SK-N-DZ (cell line): ENCODE measurements around the gene TRRAP.

Experiments used
- DNase-seq: peaks from one replicate; pipeline ENCODE4 v3.0.0-alpha.2; 2015; ENCODE audit warnings: low spot score

The TRRAP gene

DNA sequence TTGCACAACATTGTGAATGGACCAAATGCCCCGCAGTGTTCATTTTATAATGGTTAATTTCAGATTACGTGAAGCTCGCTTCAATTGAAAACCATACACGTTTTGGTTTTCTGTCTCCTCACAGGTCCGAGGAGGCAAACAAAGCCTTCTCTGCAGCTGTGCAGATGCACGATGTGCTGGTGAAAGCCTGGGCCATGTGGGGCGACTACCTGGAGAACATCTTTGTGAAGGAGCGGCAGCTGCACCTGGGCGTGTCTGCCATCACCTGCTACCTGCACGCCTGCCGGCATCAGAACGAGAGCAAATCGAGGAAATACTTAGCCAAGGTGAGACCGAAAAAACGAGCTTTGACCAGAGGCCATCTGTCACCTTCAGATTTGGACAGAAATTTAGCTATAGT lies 110.3 kb downstream of the TRRAP start:
- DNase-seq, result no peak

DNA sequence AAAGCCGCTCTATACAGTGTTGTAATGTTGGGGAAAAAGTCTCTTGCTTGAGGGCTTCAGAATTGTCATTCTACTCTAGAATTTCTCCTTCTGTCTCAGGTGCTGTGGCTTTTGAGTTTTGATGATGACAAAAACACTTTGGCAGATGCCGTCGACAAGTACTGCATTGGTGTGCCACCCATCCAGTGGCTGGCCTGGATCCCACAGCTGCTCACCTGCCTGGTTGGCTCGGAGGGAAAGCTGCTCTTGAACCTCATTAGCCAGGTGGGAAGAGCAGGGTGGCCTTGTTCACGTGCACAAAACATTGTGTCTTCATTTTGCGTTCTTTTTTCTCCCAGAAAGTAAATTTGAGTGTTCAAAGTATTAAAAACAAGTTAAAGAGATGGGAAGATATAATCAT lies 112.0 kb downstream of the TRRAP start:
- no peak for DNase-seq

DNA sequence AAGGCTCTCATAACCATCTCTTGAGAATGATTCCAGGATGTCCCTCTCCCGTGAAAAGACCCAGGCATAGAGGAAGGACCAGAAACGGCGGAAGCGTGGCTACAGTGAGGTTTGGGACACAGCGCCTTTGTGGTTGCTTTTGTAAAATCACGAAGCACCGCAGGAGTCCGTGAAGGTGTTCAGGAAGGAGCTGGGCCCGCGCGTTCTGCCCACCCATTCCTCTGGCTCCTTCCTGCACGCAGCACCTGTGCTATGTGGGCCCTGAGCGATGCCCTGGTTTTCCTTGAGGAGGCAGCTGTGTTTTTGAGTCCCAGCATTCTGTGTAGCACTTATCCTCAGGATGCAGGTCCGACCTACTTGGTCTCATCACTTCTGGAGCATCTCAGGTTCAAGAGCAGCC lies 112.8 kb downstream of the TRRAP start:
- DNase-seq, result no peak

DNA sequence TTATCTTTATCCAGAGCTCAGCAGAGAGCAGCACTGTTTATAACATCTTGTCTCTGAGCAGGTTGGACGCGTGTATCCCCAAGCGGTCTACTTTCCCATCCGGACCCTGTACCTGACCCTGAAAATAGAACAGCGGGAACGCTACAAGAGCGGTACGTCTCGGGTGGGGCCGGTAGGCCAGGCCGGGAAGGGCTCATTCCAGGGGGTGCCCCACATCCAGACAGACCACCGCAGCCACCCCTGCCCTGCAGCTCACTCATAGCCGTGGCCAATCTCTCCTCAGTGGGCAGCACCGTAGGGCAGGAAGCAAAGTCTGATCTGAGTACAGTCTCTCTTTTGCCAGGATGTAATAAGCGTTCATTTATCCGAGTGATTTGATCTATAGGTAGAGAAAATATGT lies 113.7 kb downstream of the TRRAP start:
- DNase-seq, result no peak

DNA sequence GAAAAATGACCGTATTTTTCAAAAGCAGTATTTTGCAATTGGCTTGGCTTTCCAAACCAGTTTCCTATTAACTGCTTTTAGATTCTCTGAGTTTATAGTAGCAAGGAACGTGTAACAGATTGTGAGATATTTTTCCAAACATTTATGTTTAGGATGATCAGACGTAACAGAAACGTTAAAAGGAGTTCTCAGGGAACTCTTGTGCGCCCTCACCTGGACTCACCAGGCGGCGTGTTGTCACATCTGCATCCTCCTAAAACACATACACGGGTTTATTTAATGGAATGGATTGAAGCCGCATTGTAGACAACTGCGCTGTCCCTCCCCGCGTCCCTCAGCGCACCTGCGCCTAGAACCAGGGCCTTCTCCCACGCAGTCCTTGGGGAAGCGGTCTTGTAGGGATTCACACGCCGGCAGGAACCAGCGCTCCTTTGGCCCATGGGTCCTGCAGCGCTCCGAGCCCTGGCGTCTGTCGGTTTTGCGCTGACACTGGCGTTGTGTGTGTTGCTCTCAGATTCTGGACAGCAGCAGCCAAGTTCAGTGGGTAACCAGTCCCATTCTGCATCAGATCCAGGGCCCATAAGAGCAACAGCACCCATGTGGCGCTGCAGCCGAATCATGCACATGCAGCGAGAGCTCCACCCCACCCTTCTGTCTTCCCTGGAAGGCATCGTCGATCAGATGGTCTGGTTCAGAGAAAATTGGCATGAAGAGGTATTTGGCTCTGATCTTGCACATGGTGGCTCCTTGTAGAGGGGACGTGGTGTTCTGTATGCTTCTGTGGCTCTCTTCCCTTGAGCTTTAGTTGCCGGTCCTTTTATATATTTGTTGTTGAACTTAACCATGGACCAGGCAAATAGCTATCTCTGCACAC lies 114.9 kb downstream of the TRRAP start:
- DNase-seq, result no peak

DNA sequence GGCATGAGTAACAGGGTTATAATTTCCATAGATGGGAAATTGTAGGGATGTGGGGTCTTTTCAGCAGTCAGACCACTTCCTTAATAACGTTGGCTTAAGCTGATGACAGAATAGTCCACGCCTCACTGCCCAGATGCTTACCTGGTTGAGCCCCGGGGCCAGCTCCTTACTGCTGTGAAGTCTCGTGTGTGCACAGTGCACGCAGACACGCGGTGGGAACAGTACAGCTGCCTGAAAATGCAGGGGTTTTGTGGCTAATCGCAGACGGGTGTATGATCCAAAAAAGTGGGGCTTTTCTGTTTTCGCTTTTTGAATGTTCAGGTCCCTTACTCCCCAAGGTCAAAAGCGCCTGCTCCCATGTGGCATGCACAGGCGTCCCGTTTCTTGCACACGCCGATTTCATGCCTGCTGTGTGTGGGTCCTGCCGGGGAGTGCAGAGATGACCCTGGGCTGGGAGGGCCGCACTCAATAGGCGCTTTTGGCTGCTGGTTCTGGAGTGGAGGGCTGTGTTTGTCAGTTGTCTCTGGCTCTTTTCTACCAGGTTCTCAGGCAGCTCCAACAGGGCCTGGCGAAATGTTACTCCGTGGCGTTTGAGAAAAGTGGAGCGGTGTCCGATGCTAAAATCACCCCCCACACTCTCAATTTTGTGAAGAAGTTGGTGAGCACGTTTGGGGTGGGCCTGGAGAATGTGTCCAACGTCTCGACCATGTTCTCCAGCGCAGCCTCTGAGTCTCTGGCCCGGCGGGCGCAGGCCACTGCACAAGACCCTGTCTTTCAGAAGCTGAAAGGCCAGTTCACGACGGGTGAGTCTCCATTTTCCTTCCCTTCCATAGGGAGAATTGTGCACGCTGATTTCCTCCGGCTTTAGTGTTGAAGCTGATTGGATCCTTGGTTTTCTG lies 116.0 kb downstream of the TRRAP start:
- DNase-seq, result no peak

DNA sequence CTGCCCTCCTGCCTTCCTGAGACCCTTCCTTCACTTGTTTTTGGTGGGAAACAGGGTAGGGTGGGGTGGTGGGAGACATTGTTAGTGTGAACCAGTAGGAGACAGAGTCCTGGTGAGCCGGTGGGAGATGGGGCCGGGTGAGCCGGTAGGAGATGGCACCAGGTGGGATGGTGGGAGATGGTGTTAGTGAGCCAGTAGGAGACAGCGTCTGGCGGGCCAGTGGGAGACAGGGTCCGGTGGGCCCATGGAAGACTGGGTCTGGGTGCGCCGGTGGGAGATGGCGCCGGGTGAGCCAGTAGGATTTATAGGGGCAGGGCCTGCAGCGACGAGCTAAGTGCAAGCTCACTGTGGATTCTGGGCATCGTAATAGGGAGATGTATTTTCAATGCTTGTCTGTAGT lies 116.8 kb downstream of the TRRAP start:
- DNase-seq, result no peak

DNA sequence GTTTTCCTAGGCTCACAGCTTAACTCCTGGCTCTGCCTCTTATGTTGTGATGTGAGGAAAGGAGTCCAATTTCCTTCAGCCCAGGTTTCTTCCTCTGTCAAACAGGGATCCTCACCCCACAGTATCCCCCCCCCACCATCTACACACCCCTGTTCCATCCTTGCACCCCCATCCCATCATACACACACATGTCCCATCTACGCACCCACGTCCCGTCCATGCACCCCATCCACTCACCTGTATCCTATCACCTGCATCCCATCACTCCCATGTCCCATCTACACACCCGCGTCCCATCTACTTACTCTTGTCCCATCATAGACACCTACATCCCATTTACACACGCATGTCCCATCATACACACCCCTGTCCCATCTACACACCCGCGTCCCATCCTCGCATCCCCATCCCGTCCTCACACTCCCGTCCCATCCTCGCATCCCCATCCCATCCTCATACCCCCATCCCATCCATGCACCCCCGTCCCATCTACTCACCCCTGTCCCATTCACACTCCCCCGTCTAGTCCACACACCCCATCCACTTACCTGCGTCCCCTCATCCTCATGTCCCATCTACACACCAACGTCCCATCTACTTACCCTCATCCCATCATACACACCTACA lies 117.3 kb downstream of the TRRAP start:
- no peak for DNase-seq

DNA sequence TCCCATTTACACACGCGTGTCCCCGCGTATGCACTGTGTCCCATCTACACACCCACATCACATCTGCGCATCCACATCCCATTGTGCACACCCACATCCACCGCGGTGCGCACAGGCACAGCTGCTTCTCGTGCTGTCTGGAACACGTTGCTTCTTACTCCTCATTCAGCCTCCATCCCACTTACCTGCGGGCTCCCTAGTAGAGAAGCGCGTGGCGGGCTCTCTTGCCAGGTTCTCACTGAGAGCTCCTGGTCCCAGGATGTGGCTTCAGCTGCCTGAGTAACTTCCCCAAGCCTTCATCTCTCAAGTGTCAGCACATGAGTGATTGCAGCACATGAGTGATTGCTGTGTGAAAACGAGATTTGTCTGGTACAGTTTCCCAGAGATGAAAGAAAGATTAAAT lies 117.8 kb downstream of the TRRAP start:
- no peak for DNase-seq

DNA sequence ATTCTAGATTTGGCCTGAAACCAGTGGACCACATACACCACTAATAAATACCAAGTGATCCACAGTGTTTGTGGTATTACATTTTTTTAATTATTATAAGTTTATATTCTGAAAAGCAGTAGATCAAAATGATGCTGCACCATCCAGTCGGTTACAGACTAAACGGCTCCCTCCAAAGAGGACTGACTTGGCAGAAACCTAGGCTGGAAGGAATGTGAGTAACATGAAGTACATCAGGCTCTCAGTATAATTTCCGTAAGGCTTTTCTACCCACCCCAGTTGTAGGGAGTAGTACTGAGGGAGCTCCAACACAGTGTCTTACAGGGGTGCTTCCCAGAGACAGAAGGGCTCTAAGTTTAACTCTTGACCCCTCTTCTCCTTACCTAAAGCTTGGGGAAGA lies 119.5 kb downstream of the TRRAP start:
- DNase-seq, result no peak

DNA sequence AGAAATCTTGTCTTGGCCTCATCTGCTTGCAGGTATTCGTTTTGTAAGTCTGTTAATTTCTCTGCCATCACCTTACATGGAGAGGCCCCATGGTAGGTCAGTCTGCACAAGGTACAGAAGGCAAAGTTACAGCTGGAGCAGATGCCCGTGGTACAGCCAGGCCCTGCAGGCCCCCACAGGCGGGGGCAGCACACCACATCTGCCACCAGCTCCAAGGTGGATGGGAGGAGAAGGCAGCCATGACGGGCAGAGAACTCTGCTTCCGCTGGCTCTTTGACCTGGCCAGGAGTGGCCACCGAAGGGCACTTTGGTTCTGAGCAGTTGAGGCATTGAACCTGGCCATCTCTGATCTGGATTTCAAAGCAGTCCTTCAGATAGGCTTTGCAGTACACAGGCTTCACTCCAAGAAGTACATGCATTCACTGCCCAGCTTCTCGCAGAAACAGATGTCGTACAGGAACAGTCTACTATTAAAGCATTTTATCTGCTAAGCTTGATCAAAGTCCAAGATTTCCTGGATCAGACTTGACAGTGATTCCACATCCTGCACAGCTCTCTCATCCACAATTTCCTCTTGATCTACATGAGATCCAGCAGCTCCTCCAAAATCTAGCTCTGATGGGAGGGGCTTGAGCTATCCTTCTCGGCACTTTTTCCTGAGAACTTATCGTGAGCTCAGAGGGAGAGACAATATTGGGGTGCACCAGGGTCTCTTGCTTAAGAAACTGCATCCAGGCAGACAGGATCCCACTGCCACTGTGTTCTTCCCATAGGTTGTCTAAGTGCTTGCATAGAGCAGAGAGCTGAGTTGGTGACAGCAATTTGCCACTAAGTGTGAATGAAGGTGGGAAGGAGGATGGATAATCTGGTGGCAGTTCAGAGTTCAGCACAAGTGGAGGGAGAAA lies 120.7 kb downstream of the TRRAP start:
- no peak for DNase-seq

DNA sequence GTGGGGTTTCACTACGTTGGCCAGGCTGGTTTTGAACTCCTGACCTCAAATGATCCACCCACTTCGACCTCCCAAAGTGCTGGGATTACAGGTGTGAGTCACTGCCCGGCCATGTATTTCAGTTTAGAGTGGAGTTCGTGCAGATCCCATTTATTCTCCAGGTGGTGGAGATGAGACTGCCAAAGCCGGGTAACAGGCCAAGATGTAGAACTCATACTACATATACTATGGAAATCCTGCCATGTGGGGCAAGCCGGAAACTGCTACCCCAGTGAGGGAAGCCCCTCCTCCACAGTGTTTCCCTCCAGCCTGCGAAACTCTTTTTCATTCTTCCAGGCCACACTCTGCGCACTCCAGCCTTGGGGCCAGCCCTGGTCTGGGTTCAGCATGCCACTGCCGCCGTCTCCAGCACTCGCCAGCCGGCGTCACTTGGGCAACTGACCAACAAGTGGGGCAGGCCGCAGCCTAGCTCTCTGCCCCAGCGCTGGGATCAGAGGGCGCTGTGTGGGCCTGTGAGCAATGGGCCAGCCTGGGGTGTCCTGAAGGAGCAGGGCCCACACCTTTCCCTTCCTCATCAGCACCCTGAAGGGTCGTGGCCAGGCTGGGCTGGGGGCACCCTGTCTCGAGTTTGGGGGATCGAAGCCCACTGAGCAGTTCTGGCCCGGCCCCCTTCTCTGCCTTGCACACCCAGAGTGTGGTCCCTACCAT lies 122.0 kb downstream of the TRRAP start:
- no peak for DNase-seq

DNA sequence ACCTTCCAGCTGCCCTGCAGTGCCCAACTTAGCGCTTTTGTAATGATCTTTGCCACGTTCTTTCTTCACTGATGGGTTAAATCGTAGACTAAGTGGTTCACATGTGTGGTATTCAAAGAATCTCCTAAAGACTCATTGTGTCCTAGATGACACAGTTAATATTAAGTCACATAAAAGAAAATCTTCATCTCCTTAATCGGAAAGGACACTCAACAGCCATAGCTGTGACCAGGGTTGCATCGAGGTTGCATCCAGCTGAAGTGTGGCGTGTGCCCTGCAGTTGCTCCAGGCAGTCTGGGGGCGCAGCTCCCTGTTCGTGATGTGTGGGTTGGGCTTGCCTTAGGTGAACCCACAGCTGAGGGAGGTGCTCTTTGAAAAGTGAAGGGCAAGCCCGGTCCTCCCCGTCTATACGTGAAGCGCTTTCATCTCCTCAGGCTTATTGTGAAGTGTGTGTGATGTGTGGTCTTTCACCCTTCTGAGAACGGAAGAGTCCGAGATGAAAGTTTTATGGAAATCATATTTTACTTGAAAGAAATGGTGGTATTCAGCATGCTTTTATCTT lies 122.7 kb downstream of the TRRAP start:
- no peak for DNase-seq

DNA sequence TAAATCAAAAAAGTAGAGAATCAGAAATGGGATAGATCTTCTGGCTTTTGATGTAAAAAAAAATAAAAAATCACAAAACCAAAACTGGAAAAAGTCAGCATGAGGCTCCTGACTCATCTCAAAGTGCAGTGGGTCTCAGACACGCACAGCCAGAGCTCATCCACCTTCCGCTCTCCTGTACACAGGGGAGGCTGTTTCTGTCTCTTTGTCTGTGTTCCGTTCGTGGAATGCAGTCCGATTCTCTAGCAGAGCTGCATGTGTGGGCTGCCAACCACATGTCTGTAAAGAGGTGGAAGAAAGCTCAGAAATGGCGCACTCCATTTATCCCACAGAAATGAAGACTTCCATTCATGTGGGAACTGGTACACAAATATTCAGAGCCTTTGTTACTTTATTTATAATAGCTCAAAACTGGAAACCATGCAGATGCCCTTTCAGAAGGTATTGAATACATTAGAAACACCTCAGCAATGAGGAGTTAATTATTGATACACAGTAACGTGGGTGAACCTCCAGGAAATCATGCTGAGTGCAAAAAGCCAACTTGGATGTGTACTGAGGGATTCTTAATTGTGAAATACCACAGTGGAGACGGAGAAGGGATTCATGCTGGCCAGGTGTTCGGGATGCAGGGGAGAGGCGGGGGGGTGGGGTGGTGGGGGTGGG lies 123.3 kb downstream of the TRRAP start:
- no peak for DNase-seq

DNA sequence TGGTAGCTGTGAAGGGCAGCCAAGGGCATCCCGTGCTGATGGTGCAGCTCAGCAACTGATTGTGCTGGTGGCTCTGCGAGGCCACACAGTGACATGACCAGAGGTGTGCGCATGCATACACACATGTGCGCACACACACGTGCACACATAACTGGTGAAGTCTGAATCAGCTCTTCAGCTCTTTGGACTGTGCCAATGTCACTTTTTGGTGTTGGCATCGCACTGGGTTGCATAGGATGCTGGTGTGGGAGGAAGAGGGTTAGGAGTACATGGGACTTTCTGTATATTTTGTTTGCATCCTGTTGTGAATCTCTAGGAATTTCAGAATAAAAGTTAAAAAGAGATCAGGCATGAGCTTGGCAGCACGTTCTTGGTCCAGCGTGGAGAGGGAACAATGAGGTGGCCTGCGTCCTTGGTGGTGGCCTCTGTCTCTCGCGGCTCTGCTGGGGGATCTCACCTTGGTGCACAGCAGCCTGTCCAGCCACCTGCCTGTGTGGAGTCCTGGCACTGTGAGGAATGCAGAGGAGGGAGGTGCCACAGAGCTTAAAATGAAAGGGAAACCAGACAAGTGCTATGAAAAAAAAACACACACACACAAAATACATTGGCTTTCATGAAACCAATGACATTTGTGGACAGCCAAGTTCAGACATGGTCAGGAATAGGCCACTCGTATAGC lies 124.0 kb downstream of the TRRAP start:
- DNase-seq, result no peak

DNA sequence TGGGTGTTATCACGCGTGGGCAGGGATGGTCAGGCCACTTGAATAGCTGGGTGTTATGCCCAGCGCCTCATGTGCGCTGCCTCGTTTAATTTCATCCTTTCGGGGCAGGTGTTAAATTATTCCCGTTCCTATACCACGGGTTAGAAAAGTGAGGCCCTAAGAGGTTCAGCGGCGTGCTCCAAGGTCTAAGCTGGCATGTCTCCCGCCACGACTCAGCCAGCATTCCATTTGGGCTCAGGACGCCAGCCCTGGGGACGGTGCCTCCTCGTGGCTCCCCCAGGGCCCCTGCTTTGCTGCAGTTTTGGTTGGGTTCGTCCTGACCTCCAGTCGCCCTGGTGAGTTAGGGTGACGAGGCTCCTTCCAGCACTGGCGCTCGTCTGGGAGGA lies 124.5 kb downstream of the TRRAP start:
- DNase-seq, result no peak

DNA sequence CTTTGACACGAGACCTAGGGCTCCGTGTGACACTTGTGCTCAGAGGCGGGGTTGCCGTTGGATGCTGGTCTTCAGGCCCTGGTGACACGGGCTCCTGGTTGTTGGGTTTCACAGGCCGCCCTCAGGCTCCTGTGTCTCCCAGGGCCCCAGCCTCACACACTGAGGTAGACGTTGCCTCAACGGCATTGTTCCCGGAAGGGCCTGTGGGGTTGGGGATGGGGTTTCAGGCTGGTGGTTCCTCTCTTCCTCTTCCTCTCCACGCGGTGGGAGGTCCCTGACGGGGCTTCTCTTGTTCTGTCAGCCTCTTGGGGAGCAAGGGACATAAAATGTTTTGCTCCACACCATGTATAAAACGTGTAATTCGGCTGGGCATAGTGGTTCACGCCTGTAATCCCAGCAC lies 125.1 kb downstream of the TRRAP start:
- DNase-seq, result no peak

DNA sequence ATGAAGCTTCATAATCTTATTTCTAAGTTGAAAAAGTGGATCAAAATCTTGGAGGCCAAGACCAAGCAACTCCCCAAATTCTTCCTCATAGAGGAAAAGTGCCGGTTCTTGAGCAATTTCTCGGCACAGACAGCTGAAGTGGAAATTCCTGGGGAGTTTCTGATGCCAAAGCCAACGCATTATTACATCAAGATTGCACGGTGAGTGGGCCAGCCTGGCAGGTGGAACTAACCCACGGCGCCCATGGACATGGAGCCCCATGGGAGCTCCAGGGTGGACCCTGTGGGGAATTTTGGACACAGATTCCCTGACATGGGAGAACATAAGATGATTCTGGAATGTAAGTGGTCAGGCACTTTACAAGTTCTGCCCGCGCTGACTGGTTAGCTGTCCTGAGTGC lies 125.9 kb downstream of the TRRAP start:
- no peak for DNase-seq
